GM19099 (cell line): ENCODE results near the gene SLC38A1.

Experiments used
- POLR2A ChIP-seq: IDR thresholded peaks from 3 replicates; pipeline ENCODE4 v1.6.1; 2011; ENCODE audit warnings: low read depth; ENCODE audit not compliant: insufficient read length; ENCODE audit errors: extremely low read depth

Gene SLC38A1

DNA sequence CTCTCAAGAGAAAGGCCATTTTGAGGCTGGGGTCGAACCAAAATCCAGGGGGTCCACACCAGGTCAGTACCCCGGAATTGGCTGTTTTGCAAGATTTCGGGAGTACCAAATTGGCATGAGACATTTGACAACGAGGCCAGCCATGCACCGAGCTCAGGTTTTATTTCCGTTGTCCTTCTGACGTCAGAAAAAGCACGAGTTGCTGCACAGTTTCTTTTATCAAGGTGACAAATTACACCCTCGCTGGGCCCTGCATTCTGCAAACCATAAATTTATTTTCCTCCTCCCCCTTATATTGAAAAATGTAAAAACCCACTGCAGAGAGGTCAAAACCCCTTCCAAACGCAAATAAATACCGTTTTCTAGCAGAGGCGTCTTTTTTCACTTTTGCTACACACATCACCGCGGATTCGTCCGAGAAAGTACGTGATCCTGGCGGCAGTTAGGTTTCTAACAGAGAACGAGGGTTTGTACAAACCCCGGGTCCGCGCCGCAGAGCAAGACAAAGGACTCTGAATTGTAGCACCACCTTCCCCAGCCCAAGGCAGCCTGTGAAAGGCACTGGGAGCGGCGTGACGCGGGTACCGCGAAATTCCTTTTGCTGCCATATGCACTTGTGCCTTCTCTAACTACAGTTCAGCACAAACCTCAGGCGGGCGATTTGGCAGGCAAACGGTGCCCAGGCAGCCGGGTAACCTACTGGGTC lies 1.8 kb downstream of the SLC38A1 start:
- no peak for TF ChIP-seq POLR2A

DNA sequence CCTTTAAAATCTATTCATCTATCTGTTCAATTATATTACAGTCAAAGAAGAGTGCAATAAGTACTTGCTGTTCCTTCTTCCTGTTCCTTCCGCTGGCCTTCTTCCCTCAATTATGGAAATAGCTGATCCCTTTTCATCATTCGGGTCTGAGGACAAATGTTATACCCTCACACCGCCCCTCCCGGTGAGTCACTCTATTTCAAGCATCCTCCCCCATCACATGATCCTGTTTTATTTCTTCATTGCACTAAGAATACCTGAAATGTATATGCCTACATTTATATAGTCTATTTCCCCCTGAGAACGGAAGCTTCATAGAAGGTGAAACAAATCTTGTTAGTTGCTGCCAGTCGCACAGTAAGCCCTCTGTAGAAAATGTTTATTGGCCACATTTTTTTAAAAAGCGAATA lies 2.5 kb downstream of the SLC38A1 start:
- no peak for TF ChIP-seq POLR2A

DNA sequence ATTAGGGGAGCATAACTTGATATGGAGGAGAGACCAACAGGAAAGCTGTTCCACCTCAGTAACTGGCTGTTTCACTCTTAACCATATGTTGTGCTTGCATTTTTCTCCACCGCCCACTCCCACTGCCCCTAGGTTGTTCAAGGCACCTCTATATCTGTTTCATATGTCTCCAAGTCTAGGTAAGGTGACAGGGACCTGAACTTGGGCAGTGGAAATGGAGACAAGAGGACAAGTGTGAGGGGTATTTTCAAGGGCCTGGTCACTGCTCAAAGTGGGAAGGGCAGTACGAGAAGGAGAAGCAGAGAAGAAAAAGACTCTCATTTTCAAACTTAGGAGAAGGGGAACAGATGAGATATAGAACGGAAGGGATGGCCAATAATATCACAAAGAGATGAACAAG lies 3.1 kb downstream of the SLC38A1 start:
- peak; percentile 30 for TF ChIP-seq POLR2A

DNA sequence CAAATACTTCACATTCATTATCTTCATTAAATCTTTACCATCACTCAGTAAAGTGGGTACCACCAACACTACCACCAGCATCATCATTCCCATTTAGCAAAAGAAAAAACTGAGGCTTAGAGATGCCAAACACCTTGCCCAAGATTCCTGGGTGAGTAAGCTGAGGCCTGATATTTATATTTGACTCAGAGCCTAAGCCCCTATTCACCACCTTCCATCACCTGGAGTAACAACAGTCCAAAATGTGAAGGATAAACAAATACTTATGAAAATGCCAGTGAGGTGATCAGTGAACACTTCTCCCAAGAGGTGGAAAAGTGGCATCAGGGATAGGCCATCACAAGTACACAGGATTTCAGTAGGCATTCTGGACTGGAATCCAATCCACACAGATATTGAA lies 3.7 kb downstream of the SLC38A1 start:
- TF ChIP-seq POLR2A: no peak

DNA sequence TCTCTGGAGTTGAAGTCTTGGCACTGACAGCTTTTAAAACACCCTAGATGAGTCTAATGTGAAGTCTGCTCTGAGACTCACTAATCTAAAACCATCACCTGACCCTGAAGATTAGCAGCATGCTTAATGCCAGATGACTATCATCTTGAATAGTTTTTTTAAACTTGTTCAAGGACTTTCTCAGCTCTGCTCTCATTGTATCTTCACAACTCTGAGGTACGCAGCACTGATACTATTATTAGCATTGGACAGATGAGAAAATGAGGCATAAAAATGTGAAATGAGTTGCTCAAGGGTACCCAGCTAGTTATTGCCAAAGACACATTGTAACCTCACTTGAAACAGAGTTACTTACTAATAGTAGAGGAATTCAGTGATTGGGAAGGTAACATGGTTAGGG lies 4.8 kb downstream of the SLC38A1 start:
- no peak for TF ChIP-seq POLR2A

DNA sequence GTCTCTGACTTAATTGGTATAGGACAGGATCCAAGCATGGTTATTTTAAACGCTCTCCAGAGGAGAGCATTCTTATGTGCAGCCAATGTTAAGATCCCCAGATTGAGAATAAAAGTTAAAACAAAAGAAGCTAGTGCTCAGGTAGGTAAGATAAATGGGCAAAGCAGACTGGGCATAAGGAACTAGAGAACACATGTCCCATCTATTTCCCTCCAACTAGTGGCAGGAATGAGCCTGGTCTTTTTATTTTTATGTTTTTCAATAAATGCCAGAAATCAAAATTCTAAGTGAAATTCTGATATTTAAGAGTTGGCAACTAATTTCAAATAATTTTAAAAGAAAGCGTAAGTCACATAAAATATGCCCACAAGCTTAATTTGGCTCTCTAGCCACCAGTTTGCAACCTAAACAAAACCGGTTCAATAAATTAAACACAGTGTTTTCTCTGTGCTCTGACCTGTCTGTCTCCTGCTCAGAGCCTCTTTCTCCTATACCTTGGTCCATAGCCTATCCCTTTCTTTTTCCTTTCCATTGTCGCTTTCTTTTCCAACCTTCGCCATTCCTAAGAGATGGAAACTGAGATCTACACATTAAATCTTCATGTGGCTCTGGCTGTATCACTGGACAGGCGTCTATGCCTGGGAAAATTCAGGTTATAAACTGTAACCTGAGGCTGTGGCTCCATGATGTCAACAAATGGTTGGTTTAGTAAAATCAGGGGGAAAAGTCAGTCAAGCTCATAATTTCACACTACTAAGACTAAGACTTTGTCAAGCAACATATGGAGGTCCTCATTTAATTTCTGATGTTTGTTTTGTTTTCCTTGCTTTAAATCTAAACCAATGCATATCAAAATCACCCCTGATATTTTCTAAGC lies 5.5 kb downstream of the SLC38A1 start:
- no peak for TF ChIP-seq POLR2A

DNA sequence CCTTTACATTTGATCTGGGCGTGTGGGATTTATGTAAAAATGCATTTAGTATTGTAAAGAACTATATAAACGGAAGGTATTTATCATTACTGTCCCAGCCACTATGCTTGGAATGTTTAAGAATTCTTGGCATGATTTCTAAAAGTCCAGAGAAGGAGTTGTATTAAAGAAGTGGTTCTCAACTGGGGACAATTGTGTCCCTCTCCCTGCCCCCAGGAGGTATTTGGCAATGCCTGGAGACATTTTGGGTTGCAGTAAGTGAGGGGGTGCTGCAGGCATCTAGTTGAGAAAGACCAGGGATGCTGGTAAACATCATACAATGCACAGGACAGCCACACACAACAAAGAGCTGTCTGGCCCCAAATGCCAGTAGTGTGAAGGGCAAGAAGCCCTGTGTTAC lies 7.2 kb downstream of the SLC38A1 start:
- TF ChIP-seq POLR2A: no peak

DNA sequence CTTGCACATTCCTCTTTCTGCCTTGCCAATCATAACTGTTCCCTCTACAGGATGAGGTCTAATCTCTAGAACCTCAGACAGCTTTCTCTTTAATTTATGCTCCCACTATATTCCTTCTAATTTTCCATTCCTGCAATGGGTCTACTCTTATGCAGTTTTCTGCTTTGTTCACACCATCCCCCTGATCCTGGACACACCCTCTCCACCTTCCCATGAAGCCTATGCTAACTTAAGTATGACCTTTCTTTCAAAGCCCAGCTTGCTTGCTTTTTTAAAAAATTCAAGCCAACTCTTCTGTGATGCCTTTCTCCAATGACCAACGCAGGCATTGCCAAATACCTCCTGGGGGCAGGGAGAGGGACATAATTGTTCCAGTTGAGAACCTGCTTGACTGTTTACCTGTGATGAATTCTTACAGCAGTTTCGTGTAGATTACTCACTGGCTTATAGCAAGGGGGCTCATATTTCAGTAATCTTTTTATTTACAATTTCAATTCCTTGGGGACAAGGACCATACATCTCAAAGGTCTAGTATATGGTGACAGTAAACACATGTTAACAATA lies 7.8 kb downstream of the SLC38A1 start:
- no peak for TF ChIP-seq POLR2A

DNA sequence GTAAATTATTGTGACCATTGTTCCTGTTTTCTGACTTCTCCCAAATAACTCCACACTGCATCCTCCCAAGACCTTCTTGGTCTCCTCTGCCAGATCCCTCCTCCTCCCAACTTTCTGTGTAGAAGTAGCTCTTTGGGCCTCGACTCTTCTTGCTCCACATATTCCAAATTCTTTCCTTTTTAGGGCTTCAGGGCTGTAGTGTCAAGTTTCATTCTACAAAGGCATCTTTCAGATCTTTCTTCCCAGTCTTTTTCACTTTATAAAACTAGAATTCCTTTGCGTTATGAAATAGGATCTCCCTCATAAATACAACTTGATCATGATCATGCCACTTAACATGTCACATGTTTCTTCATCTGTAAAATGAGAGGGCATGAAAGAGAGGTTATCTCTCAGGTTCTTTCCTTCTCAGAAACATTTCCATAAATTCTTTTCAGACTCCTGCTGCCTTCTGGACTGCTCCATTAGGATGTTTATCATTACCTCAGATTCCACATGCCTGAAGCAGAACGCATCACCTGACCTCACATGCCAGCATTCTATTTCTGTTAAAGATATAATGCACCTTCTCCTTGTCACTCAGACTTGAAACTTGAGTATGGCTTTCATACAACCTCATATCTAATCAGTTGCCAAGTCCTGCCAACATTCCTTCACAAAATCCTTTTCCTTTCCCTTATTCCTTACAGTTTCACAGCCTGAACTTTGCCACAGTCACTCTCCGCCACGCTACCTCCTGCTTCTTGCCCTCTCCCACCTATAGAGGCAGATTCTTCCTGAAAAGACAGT lies 8.5 kb downstream of the SLC38A1 start:
- no peak for TF ChIP-seq POLR2A

DNA sequence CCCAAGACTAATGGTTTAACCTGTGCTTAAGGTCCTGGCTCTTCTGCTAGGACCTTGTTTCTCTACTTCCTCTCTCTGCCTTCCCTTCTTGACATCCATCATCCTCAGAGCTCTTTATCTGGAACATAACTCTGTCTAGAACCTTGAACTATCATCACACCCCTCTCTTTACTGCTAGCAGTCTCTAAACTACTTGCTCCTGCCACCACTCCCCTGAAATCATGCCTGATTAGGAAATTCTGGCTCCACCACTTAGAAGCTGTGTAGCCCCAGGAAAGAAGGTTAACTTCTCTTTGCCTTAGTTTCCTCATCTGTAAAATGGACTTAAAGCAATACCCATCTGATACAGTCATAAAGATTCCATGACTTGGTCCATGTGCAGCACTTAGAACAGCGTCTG lies 9.1 kb downstream of the SLC38A1 start:
- no peak for TF ChIP-seq POLR2A

DNA sequence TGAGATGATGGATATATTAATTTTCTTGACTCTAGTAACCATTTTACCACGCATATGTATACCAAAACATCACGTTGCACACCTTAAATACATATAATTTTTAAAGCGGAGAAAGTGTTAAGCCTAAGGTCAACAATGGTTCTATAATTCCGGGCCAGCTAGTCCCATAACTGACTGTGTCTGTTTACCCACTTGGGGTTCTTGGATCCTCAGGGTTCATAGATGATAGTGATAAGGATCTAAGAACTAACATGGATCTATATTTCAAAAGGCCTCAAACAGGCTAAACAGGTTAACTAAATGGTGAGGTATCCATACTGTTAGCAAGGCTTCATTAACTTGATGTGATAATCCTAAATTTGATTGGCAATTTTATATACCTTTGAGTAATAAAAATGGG lies 9.8 kb downstream of the SLC38A1 start:
- TF ChIP-seq POLR2A: no peak

DNA sequence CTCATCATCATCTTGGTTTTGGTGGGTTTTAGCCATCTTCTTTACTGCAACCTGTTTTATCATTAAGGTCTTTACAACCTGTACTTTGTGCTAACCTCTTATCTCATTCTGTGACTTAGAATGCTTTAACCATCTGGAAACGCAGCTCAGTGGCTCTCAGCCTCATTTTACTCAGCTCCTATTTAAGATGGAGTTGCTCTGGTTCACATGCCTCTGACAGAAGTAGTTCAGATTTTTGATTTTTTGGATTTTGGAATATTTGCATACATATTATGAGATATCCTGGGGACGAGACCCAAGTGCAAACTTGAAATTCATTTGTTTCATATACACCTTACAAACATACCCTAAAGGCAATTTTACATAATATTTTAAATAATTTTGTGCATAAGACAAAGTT lies 10.7 kb downstream of the SLC38A1 start:
- no peak for TF ChIP-seq POLR2A

DNA sequence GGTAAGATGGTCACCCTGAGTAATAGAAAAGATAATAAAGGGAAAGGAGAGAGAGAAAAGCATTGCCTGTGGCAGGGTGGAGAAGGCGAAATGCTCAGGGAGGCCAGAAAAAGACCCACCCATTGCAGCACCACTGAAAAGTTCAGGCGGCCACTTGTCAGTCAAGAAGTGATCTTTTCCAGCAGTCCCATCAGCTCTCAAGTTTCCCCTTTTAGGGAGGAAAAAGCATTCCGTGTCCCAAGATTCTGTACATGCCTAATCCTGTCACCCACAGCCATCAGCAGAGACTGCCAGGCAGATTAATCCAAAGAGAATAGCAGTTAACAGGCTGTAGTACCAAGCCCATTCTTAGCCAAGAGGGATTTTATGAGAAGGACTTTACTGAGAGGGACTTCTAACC lies 11.9 kb downstream of the SLC38A1 start:
- TF ChIP-seq POLR2A: no peak

DNA sequence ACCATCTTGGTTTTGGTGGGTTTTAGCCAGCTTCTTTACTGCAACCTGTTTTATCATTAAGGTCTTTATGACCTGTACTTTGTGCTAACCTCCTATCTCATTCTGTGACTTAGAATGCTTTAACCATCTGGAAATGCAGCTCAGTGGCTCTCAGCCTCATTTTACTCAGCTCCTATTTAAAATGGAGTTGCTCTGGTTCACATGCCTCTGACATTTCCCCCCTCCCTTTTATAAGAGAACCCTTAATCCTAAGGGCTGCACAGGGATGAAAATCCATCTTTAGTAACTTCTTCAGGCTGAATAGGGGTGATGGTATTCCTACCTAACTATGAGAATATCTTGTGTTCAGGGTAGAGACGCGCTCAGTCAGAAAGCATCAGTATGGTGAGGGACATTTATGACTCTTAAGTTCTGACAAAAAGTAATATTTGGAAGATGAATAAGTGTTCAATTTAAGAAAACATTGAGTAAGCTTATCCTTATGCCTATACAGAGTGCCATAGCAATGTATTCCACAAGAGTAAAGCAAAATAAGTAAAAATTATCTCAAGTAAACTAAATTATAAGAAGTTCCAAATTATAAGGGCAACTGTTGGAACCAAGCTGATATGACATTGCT lies 15.2 kb downstream of the SLC38A1 start:
- no peak for TF ChIP-seq POLR2A
